Stimulated activated CD8-positive, alpha-beta memory T cell treated with anti-CD3 and anti-CD28 coated beads, Interleukin-4, amount 100 ng/mL, for 1 hour (primary cell): Measurements from ENCODE around the gene PTPN7.
"Not testable (repeated sequence)": the region's sequence is repeated elsewhere in the genome, so short reads cannot be mapped to it uniquely, and the experiment has no call there.

Experiments used
- DNase-seq, 2 donors: peaks; one replicate each; pipeline ENCODE4 v3.0.0-alpha.2; 2020; ENCODE audit warnings: low read depth in 2 of 2, low spot score in 1 of 2

The PTPN7 gene

GRCh38 chr1:202152399-202152798, 8.0 kb downstream of the PTPN7 start:
- DNase-seq: no peak

GRCh38 chr1:202151045-202151444, 9.4 kb downstream of the PTPN7 start:
- DNase-seq: no peak

DNA sequence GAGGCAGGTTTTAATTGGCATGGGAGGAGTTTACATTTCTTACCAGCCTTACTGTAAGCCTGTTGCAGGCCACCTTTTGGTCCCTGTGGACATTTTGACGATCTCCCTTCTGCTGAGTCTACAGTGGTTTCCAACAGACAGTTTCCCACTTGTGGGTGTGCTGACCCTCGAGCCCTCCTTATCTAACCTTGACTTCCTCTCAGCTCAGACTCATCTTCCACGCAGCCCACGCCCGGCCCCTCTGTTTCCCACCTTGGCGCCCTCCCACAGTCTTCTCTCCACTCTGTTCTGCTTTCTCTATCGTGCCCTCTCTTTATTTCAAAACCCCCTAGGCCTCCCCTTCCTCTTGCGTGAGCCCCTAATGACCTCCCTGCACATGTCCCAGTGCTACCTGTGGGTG, 9.8 kb downstream of the PTPN7 start:
- no peak for DNase-seq

- no peak for DNase-seq
These were observed 10.2 kb downstream of the PTPN7 start for GRCh38 chr1:202150187-202150586.

- no peak for DNase-seq
These were observed 10.8 kb downstream of the PTPN7 start for GRCh38 chr1:202149566-202149965.

DNA sequence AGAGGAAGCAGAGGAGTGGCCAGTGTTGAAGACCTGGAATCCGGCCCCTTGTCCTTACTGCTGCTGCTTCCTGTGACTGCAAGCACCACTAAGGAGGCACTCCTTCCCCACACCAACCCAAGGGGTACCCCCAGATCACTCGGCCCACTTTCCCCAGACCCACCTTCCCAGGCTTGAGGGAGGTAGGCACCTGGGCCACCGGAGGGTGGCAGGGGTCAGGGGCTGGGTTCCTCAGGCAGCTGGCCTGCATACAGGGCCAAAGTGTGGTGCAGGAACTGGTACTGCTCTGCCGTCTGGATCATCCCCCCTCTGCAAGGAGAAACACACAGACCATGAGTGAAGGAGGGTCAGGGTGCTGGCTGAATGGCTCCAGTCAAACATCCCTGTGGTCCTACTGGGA, 12.0 kb downstream of the PTPN7 start:
- DNase-seq: no peak

- no peak for DNase-seq
These were observed 13.4 kb downstream of the PTPN7 start for GRCh38 chr1:202146993-202147392.

- no peak for DNase-seq
These were observed 14.1 kb downstream of the PTPN7 start for GRCh38 chr1:202146279-202146678.

GRCh38 chr1:202145744-202146140, 14.7 kb downstream of the PTPN7 start:
- not testable (repeated sequence) for DNase-seq

DNA sequence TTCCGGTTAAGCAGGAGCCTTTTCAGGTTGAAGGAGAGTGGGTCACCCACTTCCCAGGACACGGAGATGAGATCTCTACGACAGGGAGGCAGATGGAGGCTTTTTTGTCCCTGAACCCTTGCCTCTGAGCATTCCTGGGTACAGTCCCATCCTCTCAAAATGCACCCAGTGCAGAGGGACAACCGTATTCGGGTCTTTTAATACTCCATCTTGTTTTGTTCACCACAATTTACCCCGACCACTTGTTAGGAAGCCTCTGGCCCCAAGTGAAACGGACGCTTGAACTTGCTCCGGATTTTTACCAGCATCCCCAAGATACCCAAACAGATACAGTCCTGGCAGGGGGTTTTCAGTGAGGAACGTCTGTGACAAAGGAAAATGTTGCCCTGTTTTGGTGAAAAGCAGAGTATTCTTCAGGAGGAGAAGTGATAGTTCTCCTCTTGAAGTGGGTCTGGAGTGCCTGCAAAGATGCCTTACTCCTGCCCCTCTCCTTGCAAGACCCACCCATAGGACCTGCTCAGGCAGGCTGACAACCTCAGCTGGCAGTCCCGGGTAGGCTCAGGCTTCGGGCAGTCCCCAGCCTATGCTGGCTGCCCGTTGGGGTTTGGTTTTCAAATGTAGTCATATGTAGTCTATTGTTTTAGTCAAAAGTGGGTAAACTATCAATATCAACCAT, 15.2 kb downstream of the PTPN7 start:
- DNase-seq: no peak

- peak in 1 of 2 donors; percentile 51 for DNase-seq
These were observed 15.9 kb downstream of the PTPN7 start, which contains the start of gene ARL8A for GRCh38 chr1:202144402-202145067. Gene ARL8A (minus strand): TSS chr1:202144737. CDS start chr1:202144572, 165 bp downstream.

- DNase-seq: no peak
These were observed 16.5 kb downstream of the PTPN7 start for GRCh38 chr1:202143768-202144401.

DNA sequence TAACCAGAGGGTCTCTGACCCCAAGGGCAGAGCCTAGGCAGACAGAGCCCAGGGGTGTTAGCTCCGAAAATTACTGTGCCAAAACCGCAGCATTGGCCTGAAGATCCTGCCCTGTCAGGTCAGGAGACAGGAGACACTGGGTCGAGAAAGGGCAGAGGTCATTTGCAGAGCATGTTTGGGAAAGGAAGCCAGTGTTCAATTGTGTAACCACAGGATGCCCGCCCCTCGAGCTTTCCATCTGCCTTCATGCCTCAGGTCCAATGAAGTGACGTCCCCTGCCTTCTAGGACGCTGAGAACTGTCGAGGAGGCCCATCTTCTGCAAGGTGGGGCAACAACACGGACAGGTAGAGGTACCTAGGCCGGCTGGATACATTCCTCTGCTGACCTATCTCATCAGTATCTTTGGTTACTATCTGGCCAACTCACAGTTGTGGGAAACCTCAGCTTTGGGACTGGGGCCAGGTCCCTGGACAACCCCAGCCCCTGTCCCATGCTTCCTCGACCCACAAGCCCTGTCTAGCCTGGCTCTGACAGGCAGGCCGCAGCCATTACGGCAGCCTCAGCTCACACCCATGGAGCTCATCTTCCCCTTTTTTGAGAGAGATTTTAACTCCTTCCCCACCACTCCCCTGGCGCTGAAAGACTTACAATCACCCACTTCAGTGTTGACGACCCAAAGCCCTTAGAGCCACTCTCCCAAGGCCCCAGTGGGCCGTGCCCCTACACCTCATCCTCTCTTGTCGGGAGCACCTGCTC, 17.2 kb downstream of the PTPN7 start:
- DNase-seq: no peak

DNA sequence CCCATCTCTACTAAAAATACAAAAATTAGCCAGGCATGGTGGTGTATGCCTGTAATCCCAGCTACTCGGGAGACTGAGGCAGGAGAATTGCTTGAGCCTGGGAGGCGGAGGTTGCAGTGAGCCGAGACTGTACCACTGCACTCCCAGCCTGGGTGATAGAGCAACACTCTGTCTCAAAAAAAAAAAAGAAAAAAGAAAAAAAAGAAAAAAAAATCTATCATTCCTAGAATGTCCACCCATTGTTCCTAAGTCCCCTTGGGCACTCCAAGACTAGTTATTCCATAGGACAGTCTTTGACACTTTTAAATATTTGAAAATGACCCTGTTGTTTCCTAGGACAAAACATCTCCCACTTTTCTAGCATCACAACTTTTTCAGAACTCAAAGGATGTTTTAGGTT, 18.9 kb downstream of the PTPN7 start:
- DNase-seq: not testable (repeated sequence)

- no peak for DNase-seq
These were observed 19.6 kb downstream of the PTPN7 start for GRCh38 chr1:202140833-202141232.

- DNase-seq: peak in 1 of 2 donors; percentile 27
These were observed 25.1 kb downstream of the PTPN7 start for GRCh38 chr1:202135221-202135721.

- no peak for DNase-seq
These were observed 25.7 kb downstream of the PTPN7 start for GRCh38 chr1:202134645-202135172.

DNA sequence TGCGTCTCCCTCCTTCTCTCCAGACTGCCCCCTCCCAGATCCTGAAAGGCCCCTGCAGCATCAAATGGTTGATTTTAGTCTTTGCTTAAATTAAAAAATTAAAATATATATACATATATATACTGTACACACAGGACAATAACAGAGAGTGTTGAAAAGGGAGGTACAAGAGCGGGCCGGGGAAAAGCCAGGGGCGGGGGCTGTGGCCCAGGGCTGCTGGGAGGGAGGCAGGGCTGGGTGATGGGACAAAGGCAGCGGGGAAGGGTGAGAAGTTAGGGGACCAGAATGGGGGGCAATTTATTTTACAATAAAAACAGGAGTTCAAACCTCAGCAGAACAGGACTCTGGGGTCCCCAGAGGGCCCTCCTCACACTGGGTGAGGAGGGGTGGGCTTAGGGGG, 26.4 kb downstream of the PTPN7 start:
- DNase-seq: no peak

DNA sequence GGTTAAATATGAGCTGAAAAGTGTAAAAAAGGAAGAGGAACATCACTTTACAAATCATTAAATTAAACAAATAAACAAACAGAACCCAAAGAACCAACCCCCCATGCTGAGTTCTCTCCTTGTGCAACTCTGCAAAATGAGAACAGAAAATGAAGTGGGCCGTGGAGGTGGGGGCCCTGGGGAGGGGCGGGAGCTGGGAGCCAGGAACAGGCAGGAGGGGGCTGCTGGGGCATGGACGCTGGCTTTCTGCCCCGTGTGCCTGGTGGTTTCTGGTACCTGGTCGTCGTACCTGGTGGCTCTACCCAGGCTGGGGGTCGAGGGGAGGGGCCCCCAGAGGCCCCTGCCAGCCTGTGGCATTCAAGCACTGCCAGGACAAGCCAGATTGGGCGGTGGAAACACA, 26.9 kb downstream of the PTPN7 start:
- no peak for DNase-seq

DNA sequence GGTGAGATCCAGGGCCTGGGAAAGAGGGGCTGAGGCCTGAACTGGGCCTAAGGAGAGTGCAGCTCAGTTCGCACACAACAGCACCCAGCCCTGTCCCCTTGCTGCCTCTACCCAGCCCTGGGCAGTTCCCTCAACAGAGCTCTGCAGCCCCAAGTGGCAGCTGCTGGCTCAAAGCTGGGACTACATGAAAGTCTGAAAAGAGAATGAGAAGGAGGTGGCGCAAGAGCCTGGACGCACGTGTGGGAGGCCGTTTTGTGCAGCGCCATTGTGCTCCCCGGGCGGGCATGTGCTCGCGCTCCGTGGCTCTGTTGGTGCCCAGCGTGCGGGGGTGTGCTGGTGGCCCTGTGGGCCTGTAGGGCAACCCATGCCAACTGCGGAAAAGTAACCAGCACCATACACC, 27.4 kb downstream of the PTPN7 start:
- no peak for DNase-seq
